IPS DF 6.9 (cell line): ENCODE measurements around the gene NRXN3.

Source experiments
- DNase-seq: peaks from one replicate; pipeline ENCODE4 v3.0.0-alpha.2; 2013; ENCODE audit warnings: low read depth, low spot score
- H3K27ac ChIP-seq: one replicate; pipeline ENCODE4 v1.5.1; 2013; ENCODE audit warnings: low read length, control low read depth
- H3K27me3 ChIP-seq: 2 replicates; pipeline ENCODE4 v1.6.1; 2013; ENCODE audit warnings: mild to moderate bottlenecking, low read length; ENCODE audit not compliant: control insufficient read depth, insufficient read depth
- H3K36me3 ChIP-seq: 2 replicates; pipeline ENCODE4 v1.6.1; 2013; ENCODE audit warnings: low read length; ENCODE audit not compliant: control insufficient read depth, insufficient read depth
- H3K4me1 ChIP-seq: 2 replicates; pipeline ENCODE4 v1.6.1; 2013; ENCODE audit warnings: low read length; ENCODE audit not compliant: control insufficient read depth, insufficient read depth
- H3K4me3 ChIP-seq: 2 replicates; pipeline ENCODE4 v1.5.1; 2013; ENCODE audit warnings: mild to moderate bottlenecking, low read length
- H3K9me3 ChIP-seq: 2 replicates; pipeline ENCODE4 v1.6.1; 2013; ENCODE audit warnings: low read length, inconsistent platforms; ENCODE audit not compliant: control insufficient read depth, insufficient read depth
- whole genome bisulfite sequencing: extraction: QIAGEN DNeasy Blood & Tissue Kit; methylation state at CpG from one replicate; pipeline ENCODE4 v1.1.7; 2013; ENCODE audit warnings: mixed read lengths, missing lambda C conversion rate; ENCODE audit not compliant: insufficient read length, insufficient coverage; 5-methylcytosine and 5-hydroxymethylcytosine counted together

The NRXN3 gene

DNA sequence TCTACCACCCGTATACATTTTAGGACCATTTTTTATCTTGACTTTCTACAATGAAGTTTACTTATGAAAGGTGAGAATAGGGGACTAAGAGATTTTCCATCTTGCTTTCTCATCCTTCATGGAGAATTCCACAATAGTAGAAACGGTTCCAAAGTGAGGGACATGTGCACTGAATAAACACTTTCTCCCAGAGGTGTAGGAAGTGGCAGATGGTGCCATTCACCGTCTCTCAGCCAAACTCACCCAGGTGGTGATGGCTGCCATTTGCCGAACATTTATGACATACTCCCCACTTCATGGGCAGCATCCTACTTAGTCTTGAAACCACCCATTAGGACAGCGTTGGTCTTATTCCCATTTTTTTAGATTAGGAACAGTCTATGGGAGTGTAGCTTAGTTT is 1500.6 kb downstream of the NRXN3 start:
- Histone ChIP-seq H3K36me3 (no peaks in the 10 kb centered on the region), H3K4me1 (no peaks in the 10 kb centered on the region), H3K27ac (no peak overlapping the region), H3K9me3 (no peaks in the 10 kb centered on the region), H3K27me3 (no peaks in the 10 kb centered on the region), H3K4me3 (no peak overlapping the region)
- WGBS: no CpG with 5 or more reads among the region's 5 CpGs
- no peak for DNase-seq

DNA sequence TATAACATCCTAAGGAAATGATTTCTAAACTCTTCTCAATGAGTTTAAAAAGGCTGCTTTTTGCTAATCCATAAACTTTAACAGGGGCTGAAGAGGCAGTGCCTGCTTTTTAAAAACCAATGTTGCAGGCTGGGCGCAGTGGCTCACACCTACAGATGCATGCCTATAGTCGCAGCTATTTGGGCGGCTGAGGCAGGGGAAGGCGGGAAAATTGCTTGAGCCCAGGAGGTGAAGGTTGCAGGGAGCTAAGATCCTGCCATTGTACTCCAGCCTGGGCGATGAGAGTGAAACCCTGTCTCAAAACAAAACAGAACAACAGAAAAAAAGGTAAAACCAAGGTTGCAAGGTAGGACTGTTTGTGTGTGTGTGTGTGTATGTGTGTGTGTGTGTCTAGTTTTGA is 1509.9 kb downstream of the NRXN3 start:
- H3K27me3 ChIP-seq: no peaks in the 10 kb centered on the region
- H3K27ac ChIP-seq: no peak overlapping the region
- 0 out of 2 replicates have a peak, but pooled peaks cover 1% of the 10 kb centered on the region for H3K4me1 ChIP-seq
- no peaks in the 10 kb centered on the region for H3K36me3 ChIP-seq
- DNase-seq: no peak
- WGBS: no CpG with 5 or more reads among the region's 5 CpGs
- no peak overlapping the region for H3K4me3 ChIP-seq
- no peaks in the 10 kb centered on the region for H3K9me3 ChIP-seq

DNA sequence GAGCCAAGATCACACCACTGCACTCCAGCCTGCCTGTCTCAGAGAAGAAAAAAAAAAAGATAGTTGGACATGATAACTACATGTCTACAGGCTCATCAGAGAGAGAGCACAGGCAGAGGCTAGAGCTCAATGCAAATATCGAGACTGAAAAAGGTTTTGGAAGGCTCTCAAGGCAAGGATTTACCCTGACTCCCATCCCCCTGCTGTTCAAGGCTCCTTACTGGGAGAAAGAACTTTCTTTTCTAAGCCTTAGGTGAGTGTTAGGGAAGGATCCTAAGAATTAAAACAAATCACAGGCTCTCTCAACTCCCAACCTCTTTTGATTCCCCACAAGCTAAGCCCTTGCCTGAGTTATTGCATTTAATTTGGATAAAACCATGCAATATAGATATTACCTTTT is 1516.0 kb downstream of the NRXN3 start:
- H3K9me3 ChIP-seq: no peaks in the 10 kb centered on the region
- H3K4me1 ChIP-seq: no peaks in the 10 kb centered on the region
- H3K27ac ChIP-seq: no peak overlapping the region
- no CpG with 5 or more reads among the region's 1 CpG for WGBS
- no peak overlapping the region for H3K4me3 ChIP-seq
- no peak for DNase-seq
- H3K36me3 ChIP-seq: no peaks in the 10 kb centered on the region
- no peaks in the 10 kb centered on the region for H3K27me3 ChIP-seq

DNA sequence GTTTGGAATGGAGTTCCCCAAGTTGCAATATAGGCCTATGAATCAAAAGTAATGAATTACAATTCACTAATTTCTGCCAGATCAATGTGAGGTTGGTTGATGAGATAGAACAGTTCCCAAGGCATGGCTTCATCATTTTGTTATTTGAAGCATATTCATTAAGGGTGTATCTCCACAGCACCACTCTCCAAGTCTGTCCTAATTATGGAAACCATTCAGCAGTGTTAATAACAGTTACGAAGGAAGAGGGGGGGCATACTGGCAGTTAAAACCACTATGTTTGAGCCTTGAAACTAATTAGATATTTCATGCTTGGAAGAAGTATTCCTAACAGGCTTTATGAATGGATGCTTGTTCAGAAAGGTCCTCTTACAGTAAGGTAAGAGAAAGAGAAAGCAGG is 1520.8 kb downstream of the NRXN3 start:
- DNase-seq: no peak
- Histone ChIP-seq H3K4me1 (no peaks in the 10 kb centered on the region), H3K4me3 (no peak overlapping the region), H3K36me3 (no peaks in the 10 kb centered on the region), H3K9me3 (no peaks in the 10 kb centered on the region), H3K27me3 (no peaks in the 10 kb centered on the region), H3K27ac (no peak overlapping the region)
- WGBS: no CpG with 5 or more reads among the region's 1 CpG

DNA sequence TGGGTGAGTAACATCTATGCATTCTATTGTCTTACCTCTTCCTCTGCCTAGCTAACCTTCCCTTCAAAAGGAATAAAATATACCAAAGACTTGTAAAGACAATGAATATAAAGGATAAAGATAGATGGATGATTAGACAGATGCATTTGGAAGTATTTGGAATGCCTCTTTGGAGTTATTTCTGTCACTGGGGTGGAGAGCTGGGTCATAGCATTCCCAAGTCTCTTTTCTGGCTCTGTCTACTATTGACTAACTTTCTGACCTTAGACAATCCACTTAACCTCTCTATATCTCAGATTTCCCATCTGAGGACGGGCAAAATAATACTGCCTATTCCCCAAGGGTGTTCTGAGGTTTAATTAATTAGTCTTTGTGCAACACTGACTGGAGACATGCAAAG is 1523.8 kb downstream of the NRXN3 start:
- H3K27me3 ChIP-seq: no peaks in the 10 kb centered on the region
- no peaks in the 10 kb centered on the region for H3K36me3 ChIP-seq
- no peaks in the 10 kb centered on the region for H3K9me3 ChIP-seq
- no CpG with 5 or more reads among the region's 1 CpG for WGBS
- no peak overlapping the region for H3K27ac ChIP-seq
- H3K4me3 ChIP-seq: no peak overlapping the region
- no peak for DNase-seq
- no peaks in the 10 kb centered on the region for H3K4me1 ChIP-seq

DNA sequence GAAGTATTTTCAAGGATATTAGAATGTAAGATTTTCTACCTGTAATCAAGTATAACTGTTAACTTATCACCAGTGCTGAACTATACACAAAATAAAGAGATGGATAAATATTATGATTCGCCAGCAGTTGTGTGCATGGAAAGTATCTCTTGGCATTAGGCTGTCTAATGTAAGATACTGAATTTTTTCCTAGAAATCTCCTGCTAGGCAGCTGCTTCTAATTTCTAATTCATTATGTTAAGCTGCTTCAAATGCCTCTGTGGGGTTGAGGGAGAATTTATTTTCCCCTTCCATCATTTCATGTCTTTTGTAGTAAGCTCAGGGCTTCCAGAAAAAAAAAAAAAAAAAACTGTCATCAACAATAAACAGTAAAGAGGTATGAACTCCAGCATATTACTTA is 1525.1 kb downstream of the NRXN3 start:
- no CpG with 5 or more reads among the region's 1 CpG for WGBS
- Histone ChIP-seq H3K27me3 (no peaks in the 10 kb centered on the region), H3K9me3 (no peaks in the 10 kb centered on the region), H3K4me1 (no peaks in the 10 kb centered on the region), H3K4me3 (no peak overlapping the region), H3K27ac (no peak overlapping the region), H3K36me3 (no peaks in the 10 kb centered on the region)
- no peak for DNase-seq

DNA sequence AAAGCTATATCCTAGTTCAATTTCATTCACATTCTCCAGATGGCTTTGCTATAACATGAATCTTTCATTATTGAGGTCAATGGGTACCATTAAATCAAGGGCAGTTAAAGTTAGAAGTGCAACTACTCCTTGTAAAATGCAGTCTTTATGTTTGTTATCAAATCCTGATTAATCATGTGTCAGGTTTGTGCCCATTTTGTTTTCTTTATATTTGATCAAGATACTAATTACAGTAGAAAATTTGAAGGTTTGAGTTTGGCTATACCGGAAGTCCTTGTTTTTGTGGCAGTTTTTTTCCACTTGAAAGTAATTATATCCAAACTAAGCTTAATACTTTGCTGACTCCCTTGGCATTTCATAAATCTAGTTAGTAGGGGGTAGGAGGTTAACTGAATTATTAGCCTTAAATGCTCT is 1528.1 kb downstream of the NRXN3 start:
- Histone ChIP-seq H3K27me3 (no peaks in the 10 kb centered on the region), H3K4me3 (no peak overlapping the region), H3K4me1 (no peaks in the 10 kb centered on the region), H3K36me3 (no peaks in the 10 kb centered on the region), H3K9me3 (no peaks in the 10 kb centered on the region), H3K27ac (no peak overlapping the region)
- DNase-seq: no peak
- no CpG with 5 or more reads among the region's 1 CpG for WGBS

DNA sequence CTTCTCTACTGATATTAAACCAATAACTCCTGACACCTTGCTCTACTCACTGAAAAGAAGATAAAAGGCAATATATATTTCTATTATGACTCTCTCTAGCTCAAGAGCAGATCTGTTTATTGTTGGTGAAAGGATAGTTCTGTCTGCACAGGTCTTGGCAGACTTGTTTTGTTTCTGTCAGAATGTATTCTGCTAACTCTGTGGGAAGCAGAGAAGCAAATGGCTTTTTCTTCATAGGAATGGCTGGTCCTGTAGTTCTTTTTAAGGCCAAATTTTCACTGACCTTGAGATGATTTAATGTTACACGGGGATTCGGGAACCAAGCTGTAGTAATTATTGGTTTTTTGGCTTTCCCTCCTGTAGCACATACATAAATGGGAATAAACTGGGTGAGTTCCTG is 1529.0 kb downstream of the NRXN3 start:
- Histone ChIP-seq H3K9me3 (no peaks in the 10 kb centered on the region), H3K36me3 (no peaks in the 10 kb centered on the region), H3K4me3 (no peak overlapping the region), H3K27me3 (no peaks in the 10 kb centered on the region), H3K4me1 (no peaks in the 10 kb centered on the region), H3K27ac (no peak overlapping the region)
- DNase-seq: no peak
- no CpG with 5 or more reads among the region's 2 CpGs for WGBS

DNA sequence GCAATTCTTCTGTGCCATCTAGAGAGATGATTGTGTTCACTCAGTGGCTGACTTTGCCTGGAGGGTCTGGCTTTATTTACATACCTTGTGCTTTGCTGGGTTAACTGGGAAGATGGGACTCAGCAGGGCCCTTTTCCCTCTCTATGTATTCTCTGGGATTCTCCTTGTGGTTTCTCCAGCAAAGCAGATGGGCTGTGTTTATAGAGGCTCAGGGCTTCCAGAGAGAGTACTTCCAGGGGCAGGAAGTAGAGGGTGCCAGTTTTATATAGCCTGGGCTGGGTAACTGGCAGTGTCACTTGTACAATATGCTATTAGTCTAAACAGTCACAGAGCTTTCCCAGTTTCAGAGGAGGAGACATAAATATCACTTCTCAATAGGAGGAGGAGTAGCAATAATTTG is 1531.2 kb downstream of the NRXN3 start:
- Histone ChIP-seq H3K27ac (no peak overlapping the region), H3K4me1 (no peaks in the 10 kb centered on the region), H3K4me3 (no peak overlapping the region), H3K9me3 (no peaks in the 10 kb centered on the region), H3K27me3 (no peaks in the 10 kb centered on the region), H3K36me3 (no peaks in the 10 kb centered on the region)
- no peak for DNase-seq

DNA sequence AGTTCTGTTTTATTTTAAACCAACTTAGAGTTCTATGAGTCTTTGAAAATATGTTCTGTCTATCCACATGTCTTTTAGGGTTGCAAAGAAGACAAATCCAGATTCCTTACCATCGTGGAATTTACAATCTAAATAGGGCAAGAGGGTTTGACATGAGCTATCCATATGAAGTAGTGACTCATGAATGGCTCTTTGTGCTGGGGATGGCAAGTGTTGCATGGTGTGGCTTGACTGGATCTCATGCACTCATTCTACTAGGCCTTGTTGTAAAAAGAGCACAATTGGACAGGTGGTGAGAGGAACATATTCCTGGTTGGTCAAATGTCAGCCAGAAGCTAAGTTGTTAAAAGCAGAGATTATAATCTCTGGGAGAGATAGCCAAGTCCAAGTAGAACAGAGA is 1532.0 kb downstream of the NRXN3 start:
- Histone ChIP-seq H3K36me3 (no peaks in the 10 kb centered on the region), H3K4me1 (no peaks in the 10 kb centered on the region), H3K4me3 (no peak overlapping the region), H3K27me3 (no peaks in the 10 kb centered on the region), H3K27ac (no peak overlapping the region), H3K9me3 (no peaks in the 10 kb centered on the region)
- DNase-seq: no peak
- no CpG with 5 or more reads among the region's 1 CpG for WGBS

DNA sequence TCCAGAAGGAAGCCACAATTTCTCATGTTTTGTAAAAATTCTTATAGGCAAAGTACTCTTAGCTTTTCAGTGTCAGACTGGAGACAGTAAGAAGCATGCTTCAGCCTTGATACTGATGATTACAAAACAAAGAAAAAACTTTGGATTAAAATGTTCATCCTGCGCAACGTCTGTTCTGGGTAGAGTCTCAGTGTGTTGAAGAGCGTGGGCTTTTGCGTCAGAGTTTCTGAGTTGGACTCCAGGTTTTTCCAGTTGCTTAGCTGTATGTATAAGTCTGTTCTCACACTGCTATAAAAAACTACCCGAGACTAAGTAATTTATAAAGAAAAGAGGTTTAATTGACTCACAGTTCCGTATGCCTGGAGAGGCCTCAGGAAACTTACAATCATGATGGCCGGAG is 1533.0 kb downstream of the NRXN3 start:
- Histone ChIP-seq H3K4me3 (no peak overlapping the region), H3K27ac (no peak overlapping the region), H3K9me3 (no peaks in the 10 kb centered on the region), H3K36me3 (no peaks in the 10 kb centered on the region), H3K27me3 (no peaks in the 10 kb centered on the region), H3K4me1 (no peaks in the 10 kb centered on the region)
- no peak for DNase-seq
- WGBS: no CpG with 5 or more reads among the region's 7 CpGs
